GM23248 (cell line): ENCODE measurements around the gene FAM81A.

Experiments used
- EZH2 ChIP-seq: fragments of 200-600 bp; sonication (generic); IDR thresholded peaks from 2 replicates; pipeline ENCODE4 v1.6.1; 2018; ENCODE audit warnings: antibody characterized with exemption, mild to moderate bottlenecking; ENCODE audit not compliant: insufficient read depth, poor library complexity, severe bottlenecking
- EZH2phosphoT487 ChIP-seq: fragments of 200-600 bp; sonication (generic); IDR thresholded peaks from 2 replicates; pipeline ENCODE4 v1.6.1; 2018; ENCODE audit warnings: antibody characterized with exemption, moderate library complexity, mild to moderate bottlenecking, low read depth; ENCODE audit not compliant: insufficient read depth

DNA sequence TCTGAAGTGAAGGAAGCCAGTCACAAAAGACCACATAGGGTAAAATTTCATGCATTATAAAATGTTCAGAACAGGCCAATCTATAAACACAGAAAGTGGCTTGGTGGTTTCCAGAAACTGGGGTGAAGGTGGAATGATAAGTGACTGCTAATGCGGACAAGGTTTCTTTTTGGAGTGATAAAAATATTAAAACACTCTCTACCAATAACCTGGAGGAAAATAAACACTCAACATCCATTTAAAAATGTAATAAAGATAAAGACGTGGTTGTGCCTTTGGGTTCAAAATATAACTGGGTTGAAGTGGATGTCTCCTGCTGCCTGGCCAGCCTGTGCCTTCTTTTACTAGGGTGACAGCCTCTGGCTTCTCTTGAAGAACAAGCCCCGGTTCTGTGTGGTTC lies 102.7 kb downstream of the FAM81A start:
- TF ChIP-seq EZH2 = no peak
- no peak for TF ChIP-seq EZH2phosphoT487
